Measurements from ENCODE around the gene CYP4A11. TPM values are rescaled to one million over a fixed set of nuclear protein-coding genes. Genes with fewer than 3 reads are reported as not detected.
"Not testable (repeated sequence)": the region's sequence is repeated elsewhere in the genome, so short reads cannot be mapped to it uniquely, and the experiment has no call there.

CYP4A11 gene, protein sequence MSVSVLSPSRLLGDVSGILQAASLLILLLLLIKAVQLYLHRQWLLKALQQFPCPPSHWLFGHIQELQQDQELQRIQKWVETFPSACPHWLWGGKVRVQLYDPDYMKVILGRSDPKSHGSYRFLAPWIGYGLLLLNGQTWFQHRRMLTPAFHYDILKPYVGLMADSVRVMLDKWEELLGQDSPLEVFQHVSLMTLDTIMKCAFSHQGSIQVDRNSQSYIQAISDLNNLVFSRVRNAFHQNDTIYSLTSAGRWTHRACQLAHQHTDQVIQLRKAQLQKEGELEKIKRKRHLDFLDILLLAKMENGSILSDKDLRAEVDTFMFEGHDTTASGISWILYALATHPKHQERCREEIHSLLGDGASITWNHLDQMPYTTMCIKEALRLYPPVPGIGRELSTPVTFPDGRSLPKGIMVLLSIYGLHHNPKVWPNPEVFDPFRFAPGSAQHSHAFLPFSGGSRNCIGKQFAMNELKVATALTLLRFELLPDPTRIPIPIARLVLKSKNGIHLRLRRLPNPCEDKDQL
- not detected for total RNA-seq

DNA sequence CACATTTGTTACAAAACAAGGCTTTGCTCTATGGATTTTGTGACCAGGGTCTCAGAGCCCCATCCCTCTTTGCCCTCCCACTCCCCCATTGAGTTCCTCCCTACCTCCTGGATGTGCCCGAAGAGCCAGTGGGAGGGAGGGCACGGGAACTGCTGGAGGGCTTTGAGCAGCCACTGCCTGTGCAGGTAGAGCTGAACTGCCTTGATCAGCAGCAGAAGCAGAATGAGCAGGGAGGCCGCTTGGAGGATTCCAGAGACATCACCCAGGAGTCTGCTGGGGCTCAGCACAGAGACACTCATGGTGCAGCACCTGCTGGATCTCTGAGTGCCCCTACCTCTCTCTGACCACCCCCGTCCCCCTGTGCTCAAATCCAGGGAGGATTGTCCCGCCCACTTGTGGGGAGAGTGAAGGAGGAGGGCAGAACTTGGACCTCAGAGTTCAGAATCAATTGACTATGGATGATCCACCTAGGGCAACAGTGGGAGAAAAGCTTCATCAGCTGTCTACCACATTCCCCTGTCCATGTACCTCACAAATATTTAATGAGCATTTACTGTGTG lies at the start of gene CYP4A11:
Gene CYP4A11, minus strand, starts transcription at position 342 of the 560 bp plus-strand sequence. Its CDS starts 43 bp downstream, at position 299.
- ChIA-PET CTCF (no interaction called here), POLR2A (no interaction called here)

DNA sequence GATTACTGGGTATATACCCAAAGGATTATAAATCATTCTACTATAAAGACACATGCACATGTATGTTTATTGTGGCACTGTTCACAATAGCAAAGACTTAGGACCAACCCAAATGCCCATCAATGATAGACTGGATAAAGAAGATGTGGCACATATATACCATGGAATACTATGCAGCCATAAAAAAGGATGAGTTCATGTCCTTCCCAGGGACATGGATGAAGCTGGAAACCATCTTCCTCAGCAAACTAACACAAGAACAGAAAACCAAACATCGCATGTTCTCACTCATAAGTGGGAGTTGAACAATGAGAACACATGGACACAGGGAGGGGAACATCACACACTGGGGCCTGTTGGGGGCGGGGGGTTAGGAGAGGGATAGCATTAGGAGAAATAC lies 49.3 kb upstream of the CYP4A11 start:
- CTCF ChIA-PET, POLR2A ChIA-PET: not testable (repeated sequence)

DNA sequence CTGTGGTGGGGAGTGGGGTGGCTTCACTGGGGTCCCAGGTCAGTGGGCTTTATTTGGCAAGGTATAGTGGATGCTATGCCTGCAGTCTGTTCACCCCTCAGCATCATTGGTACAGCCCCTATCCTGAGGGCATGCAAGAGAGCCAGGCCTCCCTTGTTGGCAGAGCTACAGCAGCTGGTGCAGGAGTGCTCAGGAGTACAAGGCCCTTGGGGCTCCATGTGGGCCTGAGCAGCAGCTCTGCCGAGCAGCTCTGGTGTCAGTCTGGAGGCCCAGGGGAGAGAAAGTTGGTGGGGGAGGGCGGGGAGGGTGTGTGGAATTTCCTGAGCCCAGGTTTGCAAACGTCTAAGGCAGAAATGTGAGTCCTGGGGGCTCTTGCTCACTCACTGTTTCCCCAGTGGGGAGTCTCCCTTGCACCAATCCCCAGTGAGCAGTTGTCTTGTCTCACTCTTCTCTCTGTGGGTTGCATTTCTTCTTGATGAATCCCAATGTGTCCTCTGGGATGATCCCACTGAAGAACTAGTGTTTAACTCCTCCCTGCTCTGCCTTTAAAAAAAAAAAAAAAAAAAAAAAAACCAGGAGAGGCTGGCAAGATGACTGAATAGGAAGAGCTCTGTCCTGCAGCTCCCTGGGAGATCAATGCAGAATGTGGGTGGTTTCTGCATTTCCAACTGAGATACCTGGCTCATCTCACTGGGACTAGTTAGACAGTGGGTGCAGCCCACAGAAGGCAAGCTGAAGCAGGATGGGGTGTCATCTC lies 42.7 kb upstream of the CYP4A11 start:
- ChIA-PET CTCF (no interaction called here), POLR2A (no interaction called here)

DNA sequence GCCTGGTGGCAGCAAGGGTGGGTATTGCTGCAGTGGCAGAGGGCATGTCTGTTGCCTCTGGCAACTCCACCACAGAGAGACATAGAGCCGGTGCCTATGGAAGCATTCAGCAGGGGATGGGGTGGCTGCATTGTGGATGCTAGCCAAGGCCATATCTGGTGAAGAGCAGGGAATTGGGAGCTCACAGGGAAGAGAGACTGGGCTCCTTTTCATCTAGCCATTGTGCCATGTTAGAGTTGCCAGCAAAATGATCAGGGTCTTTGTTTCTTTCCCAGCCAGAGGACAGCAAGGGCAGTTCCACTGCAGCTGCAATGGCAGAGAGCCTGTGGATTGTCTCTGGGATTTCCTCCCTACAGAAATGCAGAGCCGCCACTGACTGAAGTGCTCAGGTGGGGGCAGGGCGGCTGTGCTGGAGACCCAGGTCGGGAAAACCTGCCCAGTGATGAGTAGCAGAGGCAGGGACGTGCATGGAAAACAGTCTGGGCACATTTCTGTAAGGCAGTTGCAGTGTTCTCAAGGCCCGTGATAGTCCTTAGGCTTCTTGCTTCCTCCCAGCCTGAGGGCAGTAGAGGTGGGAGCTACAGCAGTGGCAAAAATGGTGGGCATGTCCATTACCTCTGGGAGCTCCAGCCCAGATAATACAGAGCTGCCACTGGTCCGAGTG lies 42.0 kb upstream of the CYP4A11 start:
- CTCF ChIA-PET, result no interaction called here
- POLR2A ChIA-PET, result no interaction called here

DNA sequence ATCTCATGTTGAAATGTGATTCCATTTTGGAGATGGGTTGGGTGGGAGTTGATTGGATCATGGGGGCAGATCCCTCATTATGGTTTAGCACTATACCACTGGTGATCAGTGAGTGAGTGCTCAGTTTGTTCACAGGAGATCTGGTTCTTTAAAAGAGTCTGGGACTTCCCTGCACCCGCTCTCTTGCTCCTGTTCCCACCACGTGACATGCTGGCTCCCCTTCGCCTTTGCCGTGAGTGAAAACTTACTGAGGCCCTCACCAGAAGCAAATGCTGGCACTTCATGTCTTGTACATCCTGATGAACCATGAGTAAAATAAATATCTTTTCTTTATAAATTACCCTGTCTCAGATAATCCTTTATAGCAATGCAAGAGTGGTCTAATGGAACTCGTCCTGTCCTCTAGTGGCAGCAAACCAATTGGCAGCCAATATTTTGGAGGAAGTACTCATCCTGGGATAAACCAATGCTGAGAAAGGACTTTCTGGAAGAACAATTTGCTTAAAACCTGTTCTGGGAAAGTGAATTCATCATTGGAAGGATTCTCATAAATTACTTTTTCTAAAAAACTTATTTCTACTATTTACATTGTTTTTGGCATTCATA lies 27.8 kb upstream of the CYP4A11 start:
- POLR2A ChIA-PET, result no interaction called here
- CTCF ChIA-PET, result no interaction called here

DNA sequence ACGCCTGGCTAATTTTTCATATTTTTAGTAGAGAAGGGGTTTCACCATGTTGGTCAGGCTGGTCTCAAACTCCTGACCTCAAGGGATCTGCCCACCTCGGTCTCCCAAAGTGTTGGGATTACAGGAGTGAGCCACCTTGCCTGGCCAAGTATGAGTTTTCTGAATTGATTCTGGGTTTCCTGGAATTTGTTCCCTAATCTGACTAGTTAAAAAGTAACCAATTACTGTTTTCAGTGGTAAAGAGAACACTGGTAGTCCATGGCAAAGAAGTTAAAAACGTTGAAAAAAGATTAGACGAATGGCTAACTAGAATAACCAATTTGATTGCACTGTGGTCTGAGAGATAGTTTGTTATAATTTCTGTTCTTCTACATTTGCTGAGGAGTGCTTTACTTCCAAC lies 21.0 kb upstream of the CYP4A11 start:
- CTCF ChIA-PET, POLR2A ChIA-PET: not testable (repeated sequence)

DNA sequence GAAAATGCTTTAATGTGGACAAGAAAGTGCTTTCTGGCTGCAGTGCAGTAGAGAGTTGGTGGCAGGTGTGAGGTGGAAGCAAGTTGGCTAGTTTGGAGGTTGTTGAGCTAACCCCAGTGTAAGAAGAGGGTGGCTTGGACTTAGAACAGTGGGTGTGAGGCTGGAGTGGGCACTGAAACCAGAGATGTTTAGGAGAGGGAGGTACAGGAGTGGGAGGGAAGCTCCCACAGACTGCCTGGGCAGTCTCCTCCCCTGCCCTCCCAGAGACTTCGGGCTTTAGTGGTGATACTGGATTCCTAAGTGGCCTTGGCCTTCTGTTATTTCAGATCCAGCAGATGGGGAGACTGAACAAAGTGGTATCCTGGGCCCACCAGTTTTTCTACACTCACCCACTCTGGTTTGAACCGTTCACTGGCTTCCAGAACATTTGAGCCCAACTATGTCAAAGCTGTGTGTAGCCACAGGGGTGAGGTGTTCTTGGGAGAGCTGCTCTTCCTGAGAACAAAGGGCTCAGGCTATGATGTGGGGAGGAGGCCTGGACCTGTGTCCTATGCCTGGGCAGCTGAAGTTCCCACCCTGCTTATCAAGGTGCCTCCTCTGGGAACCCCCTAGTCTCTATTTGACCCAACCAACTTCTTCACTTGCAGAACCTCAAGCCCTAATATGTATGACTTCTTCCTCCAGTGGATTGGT lies 19.9 kb upstream of the CYP4A11 start:
- ChIA-PET CTCF (no interaction called here), POLR2A (no interaction called here)

DNA sequence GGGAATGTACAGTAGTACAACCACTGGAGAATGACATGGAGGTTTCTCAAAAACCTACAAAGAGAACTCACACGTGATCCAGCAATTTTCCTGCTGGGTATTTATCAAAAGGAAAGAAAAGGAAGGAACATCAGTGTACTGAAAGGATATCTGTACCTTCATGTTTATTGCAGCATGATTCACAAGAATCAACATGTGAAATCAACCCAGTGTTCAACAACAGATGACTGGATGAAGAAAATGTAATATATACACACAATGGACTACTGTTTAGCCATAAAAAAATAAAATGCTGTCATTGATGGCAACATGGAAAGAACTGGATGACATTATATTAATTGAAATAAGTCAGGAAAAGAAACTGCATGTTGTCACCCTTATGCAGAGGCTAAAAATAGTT lies 19.0 kb upstream of the CYP4A11 start:
- ChIA-PET CTCF (no interaction called here), POLR2A (no interaction called here)

DNA sequence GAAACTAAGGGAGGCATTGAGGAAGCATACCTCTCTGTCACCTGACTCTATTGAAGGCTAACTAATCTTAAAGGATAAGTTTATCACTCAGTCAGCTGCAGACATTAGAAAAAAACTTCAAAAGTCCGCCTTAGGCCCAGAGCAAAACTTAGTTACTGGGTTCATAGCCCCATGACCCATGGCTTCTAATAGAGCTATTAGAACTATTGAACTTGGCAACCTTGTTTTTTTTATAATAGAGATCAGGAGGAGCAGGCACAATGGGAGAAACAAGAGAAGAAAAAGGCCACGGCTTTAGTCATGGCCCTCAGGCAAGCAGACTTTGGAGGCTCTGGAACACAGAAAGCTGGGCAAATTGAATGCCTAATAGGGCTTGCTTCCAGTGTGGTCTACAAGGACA lies 13.8 kb upstream of the CYP4A11 start:
- CTCF ChIA-PET, result interaction anchor here (0.6 kb wide), 1 partner anchor 306 kb away, joined by 3 read pairs; no protein-coding TSS in a partner anchor
- POLR2A ChIA-PET, result not testable (repeated sequence)

DNA sequence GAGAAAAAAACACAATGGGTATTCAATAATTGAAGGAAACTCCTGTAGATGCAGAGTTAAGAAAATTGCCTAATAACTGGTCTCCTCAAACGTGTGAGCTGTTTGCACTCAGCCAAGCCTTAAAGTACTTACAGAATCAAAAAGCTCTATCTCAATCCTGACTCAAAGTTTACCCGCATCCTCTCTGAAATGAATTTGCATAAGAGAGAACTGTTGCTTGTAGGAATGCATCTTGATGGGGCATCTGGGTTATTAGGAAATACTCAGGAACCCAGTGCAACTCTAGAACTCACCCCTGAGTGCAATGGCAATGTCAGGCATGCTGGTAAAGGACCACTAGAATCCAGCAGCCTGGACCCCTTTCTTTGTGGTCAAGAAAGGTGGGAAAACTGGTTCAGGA lies 12.6 kb upstream of the CYP4A11 start:
- CTCF ChIA-PET, POLR2A ChIA-PET: not testable (repeated sequence)

DNA sequence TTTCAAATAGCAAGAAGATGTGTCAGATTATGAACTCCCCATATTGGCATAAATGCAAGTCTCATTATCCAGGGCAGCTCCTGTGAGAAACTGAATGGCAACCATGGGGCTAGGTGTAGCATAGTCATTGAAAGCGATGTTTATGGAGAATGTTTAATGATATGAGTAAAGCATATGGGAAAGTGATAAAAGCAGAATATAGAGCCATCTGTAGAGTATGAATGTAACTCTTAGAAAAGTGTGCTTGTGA lies 8.1 kb upstream of the CYP4A11 start:
- CTCF ChIA-PET, POLR2A ChIA-PET: not testable (repeated sequence)

DNA sequence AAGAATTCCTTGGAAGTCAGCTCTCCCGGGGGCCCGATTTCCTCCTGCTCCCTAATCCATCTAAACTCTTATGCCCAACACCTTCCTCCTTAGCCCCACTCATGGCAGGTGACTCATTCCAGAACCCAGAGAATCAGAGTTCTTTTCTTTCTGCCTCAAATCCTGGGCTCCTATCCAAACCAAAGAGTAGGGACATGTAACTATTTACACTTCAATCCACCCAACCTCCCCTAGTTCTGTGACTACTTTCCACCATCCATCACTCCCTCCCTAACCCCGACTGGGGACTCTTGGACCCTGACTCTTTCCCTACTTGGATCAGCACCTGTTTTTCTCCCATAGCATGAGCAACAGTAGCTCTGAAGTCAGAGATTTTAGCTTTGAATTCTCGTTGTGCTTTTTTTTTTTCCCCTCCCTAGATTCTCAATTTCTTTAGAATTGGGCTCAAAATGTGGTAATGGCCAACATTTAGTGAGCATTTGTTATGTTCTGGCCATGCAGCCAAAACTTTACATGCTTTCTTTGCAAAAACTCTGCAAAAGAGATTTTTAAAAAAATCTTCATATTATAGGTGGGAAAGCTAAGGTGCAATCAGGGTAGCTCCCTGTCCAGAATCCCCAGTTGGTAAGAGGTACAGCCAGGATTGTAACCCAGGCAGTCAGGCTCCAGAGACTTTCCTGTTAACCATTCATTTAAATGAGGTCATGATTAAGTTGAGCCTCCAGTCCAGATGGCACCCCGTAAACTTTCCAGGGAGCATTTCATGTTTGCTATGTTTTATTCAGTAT lies 7.5 kb upstream of the CYP4A11 start:
- ChIA-PET CTCF (no interaction called here), POLR2A (no interaction called here)

DNA sequence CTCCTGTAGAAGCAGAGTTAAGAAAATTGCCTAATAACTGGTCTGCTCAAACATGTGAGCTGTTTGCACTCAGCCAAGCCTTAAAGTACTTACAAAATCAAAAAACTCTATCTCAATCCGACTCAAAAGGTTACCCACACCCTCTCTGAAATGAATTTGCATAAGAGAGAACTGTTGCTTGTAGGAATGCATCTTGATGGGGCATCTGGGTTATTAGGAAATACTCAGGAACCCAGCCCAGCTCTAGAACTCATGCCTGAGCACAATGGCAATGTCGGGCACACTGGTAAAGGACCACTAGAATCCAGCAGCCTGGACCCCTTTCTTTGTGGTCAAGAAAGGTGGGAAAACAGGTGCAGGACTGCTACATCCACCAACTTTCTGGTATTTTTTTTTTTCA lies 6.4 kb upstream of the CYP4A11 start:
- CTCF ChIA-PET, POLR2A ChIA-PET: not testable (repeated sequence)

DNA sequence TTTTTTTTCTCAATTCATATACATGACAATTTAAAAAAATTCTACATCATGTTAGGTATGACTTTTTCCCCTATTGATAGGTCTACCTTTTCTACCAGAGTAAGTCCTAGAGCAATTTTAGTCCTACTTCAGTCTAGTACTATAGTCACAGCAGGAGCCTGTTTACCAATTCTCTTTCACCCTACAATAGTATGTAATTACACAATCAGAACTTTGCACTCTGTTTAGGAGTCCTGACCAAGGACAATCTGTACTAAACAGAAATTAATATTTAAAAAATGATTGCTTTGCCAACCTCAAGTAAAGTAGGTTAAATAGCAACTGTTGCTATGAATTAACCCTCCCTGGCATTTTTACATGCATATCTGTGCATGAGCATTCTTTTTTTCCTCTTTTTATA lies 810 bp upstream of the CYP4A11 start:
- CTCF ChIA-PET, result no interaction called here
- POLR2A ChIA-PET, result no interaction called here

DNA sequence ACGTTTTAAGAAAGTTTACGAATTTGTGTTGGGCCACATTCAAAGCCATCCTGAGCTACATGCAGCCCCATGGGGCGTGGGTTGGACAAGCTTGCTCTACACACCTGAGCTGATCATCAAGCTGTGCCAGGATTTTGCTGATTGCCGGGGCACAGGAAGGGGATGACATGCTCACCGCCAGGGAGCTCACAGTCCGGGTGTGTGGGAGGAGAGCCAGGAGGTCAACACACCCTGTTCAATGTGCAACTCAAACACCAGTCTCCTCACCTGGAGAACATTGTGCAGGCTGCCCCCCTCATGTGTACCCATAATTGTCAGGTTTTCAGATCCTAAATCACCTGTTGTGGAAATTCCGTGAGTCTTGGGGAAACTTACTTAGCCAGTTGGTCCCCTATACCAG lies 969 bp downstream of the CYP4A11 start:
- ChIA-PET CTCF (no interaction called here), POLR2A (no interaction called here)

DNA sequence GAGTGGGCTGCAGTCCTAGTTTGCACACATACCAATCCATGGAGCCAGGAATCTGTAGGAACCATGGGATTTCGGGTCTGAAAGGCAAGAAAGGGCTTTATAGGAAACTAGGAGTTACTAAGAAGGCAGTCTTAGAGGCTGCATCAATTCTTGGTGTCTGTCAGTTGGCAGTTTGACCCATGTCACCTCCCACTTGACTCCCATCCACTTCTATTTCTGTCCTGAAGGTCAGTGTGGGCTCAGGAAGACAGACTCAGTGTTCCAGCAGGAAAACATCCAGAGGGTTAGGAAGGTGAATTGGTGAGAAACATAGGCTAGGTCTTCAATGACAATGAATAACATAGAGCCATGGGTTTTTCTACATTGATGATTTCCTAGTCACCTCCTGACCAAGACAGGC lies 4.0 kb downstream of the CYP4A11 start:
- CTCF ChIA-PET, result no interaction called here
- POLR2A ChIA-PET, result no interaction called here

DNA sequence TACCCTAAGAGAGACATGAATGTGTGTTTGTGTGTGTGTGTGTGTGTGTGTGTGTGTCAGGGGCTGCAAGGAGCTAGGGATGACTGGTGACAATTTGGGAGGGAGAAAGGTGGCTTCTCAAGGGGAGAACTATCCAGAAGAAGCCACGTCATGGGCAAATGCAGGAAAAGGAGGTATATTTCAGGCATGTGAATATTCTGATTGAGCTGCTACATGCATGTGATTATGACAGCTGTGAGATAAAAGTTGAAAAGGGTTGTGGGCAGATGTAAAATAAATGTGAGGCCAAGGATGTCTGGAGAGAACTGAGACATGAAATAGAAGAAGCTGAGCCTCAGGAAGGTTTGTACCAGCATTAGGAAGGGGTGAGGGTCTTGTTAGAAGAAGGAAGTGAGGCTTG lies 4.5 kb downstream of the CYP4A11 start:
- ChIA-PET CTCF (no interaction called here), POLR2A (no interaction called here)

DNA sequence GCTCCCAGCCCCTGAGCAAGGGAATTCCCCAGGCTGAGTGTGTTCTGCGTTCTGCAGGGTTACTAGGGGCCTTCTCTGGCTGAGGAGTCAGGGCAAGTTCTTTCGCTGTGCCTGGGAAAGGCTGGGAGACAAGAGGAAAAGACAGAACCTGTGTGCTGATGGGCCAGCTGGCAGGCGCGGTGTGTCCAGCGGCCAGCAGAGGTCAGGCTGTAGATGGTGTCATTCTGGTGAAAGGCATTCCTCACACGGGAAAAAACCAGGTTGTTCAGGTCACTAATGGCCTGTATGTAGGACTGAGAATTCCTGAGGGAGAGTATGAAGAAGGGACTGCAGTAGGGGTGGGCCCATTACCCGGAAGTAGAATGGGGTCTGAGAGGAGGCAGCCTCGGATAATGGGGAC lies 6.4 kb downstream of the CYP4A11 start:
- CTCF ChIA-PET, POLR2A ChIA-PET: not testable (repeated sequence)

DNA sequence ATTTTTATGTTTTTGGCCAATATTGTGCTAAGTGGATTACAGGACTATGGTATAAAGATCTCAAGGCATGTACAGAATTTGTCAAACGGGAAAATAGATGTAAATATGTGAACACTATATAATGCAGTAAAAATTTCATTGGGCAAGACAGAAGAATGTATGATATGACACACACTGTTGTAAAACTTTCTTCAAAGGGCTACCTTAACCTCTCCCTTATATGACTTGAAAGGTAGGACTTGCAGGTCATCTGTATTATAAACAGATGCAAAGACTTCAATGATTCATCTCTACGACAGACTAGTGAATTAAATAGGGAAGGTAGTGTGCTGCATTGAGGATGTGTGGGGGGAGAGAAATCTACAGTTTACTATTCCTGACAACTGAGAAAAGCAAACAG lies 9.3 kb downstream of the CYP4A11 start:
- POLR2A ChIA-PET, CTCF ChIA-PET: not testable (repeated sequence)

Data from activated CD8-positive, alpha-beta memory T cell treated with anti-CD3 and anti-CD28 coated beads for 36 hours (primary cell).